ENCODE results near the gene EYA2.

The EYA2 gene

DNA sequence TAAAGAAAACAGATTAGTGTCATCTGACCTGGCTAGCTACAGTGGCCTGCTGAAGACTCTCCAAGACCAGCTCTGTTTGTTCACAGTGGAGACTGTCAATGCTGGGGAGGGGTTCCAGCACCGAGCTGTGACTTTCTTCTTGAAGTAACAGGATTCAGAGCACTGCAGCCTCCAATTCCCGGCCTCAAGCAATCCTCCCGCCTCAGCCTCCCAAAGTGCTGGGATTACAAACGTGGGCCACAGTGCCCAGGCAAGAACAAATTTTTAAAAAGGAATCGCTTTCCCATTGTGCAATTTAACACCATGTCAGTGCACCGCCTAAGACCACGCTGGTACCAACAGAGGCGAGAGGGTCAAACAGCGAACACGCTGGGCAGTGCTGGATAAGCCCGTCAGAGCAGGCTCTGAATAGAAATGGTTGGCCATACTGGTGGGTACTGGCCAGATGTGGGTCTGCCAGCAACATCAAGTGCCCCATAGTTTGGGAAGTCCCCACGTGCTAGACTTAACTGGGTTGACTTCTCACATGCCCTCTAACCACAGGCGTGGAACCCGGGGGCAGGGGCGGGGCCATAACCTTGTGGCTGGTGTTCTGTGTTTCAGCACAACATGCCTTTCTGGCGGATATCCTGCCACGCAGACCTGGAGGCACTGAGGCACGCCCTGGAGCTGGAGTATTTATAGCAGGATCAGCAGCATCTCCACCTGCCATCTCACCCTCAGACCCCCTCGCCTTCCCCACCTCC is 293.0 kb downstream of the EYA2 start:
- TF ChIP-seq, protein P1, sequence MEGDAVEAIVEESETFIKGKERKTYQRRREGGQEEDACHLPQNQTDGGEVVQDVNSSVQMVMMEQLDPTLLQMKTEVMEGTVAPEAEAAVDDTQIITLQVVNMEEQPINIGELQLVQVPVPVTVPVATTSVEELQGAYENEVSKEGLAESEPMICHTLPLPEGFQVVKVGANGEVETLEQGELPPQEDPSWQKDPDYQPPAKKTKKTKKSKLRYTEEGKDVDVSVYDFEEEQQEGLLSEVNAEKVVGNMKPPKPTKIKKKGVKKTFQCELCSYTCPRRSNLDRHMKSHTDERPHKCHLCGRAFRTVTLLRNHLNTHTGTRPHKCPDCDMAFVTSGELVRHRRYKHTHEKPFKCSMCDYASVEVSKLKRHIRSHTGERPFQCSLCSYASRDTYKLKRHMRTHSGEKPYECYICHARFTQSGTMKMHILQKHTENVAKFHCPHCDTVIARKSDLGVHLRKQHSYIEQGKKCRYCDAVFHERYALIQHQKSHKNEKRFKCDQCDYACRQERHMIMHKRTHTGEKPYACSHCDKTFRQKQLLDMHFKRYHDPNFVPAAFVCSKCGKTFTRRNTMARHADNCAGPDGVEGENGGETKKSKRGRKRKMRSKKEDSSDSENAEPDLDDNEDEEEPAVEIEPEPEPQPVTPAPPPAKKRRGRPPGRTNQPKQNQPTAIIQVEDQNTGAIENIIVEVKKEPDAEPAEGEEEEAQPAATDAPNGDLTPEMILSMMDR (IDR thresholded peaks at IDR 0.05), result no peak

DNA sequence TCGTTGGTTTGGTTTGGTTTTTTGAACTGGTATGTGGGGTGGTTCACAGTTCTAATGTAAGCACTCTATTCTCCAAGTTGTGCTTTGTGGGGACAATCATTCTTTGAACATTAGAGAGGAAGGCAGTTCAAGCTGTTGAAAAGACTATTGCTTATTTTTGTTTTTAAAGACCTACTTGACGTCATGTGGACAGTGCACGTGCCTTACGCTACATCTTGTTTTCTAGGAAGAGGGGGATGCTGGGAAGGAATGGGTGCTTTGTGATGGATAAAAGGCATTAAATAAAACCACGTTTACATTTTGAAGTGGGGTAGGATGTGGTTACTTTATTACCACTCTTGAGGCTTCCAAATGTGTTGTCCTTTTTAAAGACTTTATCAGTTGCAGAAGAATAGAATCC is 293.9 kb downstream of the EYA2 start:
- TF ChIP-seq, protein P1 (IDR thresholded peaks at IDR 0.05), result no peak

DNA sequence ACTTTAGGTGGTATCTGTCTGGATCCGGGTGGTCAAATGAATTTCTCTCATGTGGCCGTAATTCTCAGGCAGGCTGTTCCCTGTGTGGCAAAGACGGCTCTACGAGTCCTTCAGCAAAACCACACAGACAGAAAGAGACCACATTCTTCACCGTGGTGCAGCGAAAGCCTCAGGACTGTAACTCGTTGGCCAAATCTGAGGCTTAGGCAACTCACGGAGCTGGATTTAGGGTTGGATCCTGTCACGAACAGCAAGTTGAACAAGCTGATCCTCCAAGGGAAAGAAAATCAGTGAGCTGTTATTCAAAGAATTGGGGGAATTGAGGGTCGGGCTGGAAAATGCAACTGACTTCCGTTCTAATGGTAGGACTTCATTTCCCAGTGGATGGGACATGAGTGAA is 294.4 kb downstream of the EYA2 start:
- TF ChIP-seq, protein P1 (IDR thresholded peaks at IDR 0.05), result no peak

DNA sequence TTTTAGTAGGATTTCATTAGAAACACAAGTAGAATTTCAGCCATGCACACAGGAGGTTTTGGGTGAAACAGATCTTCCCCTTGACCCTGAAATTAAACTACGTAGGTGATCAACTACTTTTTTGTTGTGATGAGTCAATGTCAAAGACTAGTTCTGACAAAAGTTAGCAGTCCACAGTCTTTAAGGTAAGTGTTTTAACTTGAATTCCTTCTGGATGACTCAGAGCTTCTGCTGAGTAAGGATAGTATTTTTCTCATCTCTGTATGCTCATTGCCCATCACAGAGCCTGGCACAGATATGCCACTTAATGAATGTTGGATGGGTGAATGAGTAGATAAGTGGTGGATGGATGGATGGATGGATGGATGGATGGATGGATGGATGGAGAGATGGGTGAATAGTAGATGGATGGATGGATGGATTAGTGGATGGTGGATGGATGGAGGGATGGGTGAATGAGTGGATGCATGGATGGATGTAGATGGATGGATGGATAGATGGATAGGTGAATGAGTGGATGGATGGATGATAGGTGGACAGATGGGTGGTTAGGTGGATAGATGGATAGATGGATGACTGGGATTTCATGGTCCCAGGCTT is 296.5 kb downstream of the EYA2 start:
- TF ChIP-seq, protein P1 (IDR thresholded peaks at IDR 0.05), result no peak

DNA sequence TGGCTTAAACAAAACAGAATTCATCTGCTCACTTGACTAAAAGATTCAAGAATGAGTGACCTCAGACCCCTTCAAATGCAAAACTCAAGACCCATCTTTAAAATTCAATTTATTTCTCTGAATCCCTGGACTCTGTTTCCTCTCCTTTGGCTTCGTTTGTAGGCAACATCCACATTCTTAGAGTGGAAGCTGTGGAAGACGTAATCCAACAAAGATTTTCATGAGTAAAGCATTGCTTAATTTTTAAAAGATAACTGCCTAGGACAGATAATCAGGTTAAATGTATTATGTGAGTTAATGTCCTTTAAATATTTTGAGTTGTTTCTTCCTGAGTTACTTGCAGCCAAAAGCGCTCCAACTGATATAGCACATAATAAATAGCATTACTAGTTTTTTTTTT is 297.3 kb downstream of the EYA2 start:
- TF ChIP-seq, protein P1 (IDR thresholded peaks at IDR 0.05), result no peak

DNA sequence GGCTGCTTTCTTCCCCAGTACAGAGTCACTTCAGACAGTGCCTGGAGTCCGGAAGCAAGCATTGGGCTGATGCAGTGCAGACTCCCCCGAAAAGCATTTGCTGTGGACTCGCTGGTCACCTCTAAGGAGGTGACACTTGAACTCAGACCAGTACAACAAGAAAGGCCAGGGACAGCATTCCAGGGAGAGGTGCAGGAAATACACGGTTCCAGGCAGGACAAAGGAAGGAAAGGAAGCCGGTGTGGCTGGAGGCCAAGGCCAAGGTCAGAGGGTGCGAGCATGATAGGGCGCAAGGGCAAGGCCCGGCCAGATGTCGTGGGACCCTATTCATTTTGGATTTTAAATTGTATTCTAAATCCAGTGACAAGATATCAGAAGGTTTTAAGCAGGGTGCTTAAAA is 300.9 kb downstream of the EYA2 start:
- TF ChIP-seq, protein P1 (IDR thresholded peaks at IDR 0.05), result no peak

DNA sequence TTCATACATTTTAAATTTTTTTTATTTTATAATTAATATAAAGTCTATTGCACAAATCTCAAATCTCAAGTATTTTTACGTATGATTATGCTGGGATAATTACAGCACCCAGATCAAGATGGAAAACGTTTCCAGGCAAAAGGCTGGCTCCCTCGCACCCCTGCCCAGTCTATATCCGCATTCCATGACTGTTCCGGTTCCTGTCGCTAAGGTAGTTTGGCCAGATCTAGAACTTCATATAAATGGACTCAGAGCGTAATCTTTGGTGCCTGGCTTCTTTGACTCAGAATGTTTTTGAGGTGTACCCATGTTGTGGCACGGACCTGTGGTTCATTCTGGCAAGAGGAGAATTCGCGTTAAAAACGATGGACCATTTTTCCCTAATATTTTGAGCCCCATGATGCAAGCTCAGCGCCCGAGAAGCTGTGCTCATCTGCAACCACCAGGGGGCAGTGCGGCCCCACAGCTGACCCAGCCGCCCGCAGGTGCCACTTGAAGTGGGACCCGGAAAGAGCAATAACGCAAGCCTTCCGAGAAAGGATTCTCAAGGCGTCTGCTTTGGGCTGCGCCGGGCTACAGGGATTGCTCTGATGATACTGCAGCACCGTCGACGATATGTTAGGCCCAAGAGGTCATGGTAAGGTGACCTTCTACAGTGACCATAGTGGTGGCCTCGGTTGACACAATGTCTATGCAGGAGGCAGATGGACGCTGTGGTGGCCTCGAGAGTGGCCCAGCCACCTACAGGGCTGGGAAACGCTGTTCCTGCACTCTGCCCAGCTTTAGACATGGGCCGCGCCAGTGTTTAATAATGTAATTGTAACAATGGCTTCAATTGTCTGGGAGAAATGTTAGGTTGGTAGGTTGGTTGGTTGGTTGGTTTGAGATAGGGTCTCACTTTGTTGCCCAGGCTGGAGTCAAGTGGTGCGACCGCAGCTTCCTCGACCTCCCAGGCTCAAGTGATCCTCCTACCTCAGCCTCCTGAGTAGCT is 301.7 kb downstream of the EYA2 start:
- TF ChIP-seq, protein P1 (IDR thresholded peaks at IDR 0.05), result peak; percentile 98

Measured in LNCAP (cell line).